ENCODE results near the gene ASIC2. TPM values are rescaled to one million over a fixed set of nuclear protein-coding genes. Genes with fewer than 3 reads are reported as not detected.

Gene ASIC2
- total RNA-seq, 2 donors from 2014 or later: 3.0 to 3.3 TPM

DNA sequence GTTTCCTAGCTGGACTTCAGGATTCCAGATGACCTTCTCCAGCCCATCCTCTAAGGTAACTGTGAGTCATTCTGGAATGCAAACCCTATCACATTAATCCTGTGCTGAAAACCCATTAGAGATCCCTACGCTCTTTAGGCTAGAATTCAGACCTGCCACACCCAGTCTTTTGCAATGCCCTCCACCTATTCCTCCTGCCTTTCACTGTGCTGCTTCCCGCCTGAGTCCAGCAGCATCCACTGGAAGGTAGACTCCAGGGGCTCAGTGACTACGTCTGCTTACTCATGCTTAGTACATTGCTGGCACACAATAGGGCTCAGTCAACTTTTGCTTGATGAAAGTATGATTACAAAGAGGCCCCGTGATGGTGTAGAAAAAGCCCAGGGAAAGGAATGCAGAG is 180.3 kb downstream of the ASIC2 start:
- TF ChIP-seq, protein P1, sequence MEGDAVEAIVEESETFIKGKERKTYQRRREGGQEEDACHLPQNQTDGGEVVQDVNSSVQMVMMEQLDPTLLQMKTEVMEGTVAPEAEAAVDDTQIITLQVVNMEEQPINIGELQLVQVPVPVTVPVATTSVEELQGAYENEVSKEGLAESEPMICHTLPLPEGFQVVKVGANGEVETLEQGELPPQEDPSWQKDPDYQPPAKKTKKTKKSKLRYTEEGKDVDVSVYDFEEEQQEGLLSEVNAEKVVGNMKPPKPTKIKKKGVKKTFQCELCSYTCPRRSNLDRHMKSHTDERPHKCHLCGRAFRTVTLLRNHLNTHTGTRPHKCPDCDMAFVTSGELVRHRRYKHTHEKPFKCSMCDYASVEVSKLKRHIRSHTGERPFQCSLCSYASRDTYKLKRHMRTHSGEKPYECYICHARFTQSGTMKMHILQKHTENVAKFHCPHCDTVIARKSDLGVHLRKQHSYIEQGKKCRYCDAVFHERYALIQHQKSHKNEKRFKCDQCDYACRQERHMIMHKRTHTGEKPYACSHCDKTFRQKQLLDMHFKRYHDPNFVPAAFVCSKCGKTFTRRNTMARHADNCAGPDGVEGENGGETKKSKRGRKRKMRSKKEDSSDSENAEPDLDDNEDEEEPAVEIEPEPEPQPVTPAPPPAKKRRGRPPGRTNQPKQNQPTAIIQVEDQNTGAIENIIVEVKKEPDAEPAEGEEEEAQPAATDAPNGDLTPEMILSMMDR (conservative IDR thresholded peaks at IDR 0.05): no peak
- H3K36me3 Mint-ChIP-seq (ENCODE audit: low read depth): no peaks in the 10 kb centered on the region

GRCh38 chr17:33109336-33110072 is 183.6 kb downstream of the ASIC2 start:
- no peak for DNase-seq
- H3K27me3 ChIP-seq (ENCODE audit: control insufficient read depth, insufficient read depth, low read length, poor library complexity, severe bottlenecking): no peaks in the 10 kb centered on the region
- H3K4me1 ChIP-seq (ENCODE audit: control insufficient read depth, insufficient read depth, low read length): no peaks in the 10 kb centered on the region
- H3K27ac Mint-ChIP-seq: no peak overlapping the region
- H3K9me3 Mint-ChIP-seq: peaks cover 9% of the 10 kb centered on the region
- H3K4me1 Mint-ChIP-seq: no peaks in the 10 kb centered on the region
- no peak overlapping the region for H3K27ac ChIP-seq (ENCODE audit: low read depth, low read length)
- no peak overlapping the region for H3K9ac ChIP-seq (ENCODE audit: extremely low read depth, low read length, poor library complexity, severe bottlenecking)
- TF ChIP-seq, protein P1 (conservative IDR thresholded peaks at IDR 0.05): no peak
- H3K36me3 Mint-ChIP-seq (ENCODE audit: low read depth): no peaks in the 10 kb centered on the region
- no peak overlapping the region for H3K4me3 Mint-ChIP-seq
- no peak overlapping the region for H3K4me3 ChIP-seq (ENCODE audit: low read length)
- H3K27me3 Mint-ChIP-seq (ENCODE audit: insufficient read depth): peaks cover 32% of the 10 kb centered on the region
- WGBS, 2 experiments (ENCODE audit: insufficient coverage in 1 of 2, insufficient read length in 1 of 2): 92% methylated on average over 4 to 5 of the region's 5 CpGs
- H3K36me3 ChIP-seq (ENCODE audit: control insufficient read depth, insufficient read depth, low read length): no peaks in the 10 kb centered on the region
- H3K9me3 ChIP-seq (ENCODE audit: control insufficient read depth, low read length): no peaks in the 10 kb centered on the region

More for the DNA sequence above, 180.3 kb downstream of the ASIC2 start:
- no peak for DNase-seq
- no peaks in the 10 kb centered on the region for H3K9me3 Mint-ChIP-seq
- Histone ChIP-seq H3K36me3 (ENCODE audit: control insufficient read depth, insufficient read depth, low read length) (no peaks in the 10 kb centered on the region), H3K9ac (ENCODE audit: extremely low read depth, low read length, poor library complexity, severe bottlenecking) (no peak overlapping the region), H3K27me3 (ENCODE audit: control insufficient read depth, insufficient read depth, low read length, poor library complexity, severe bottlenecking) (peaks cover 3% of the 10 kb centered on the region), H3K27ac (ENCODE audit: low read depth, low read length) (no peak overlapping the region), H3K4me3 (ENCODE audit: low read length) (no peak overlapping the region), H3K9me3 (ENCODE audit: control insufficient read depth, low read length) (no peaks in the 10 kb centered on the region), H3K4me1 (ENCODE audit: control insufficient read depth, insufficient read depth, low read length) (no peaks in the 10 kb centered on the region)
- H3K27me3 Mint-ChIP-seq (ENCODE audit: insufficient read depth): peaks cover 54% of the 10 kb centered on the region
- H3K4me1 Mint-ChIP-seq: no peaks in the 10 kb centered on the region
- no peak overlapping the region for H3K27ac Mint-ChIP-seq
- WGBS, 2 experiments (ENCODE audit: insufficient coverage in 1 of 2, insufficient read length in 1 of 2): 87% methylated on average over 4 of the region's 4 CpGs
- H3K4me3 Mint-ChIP-seq: no peak overlapping the region

GRCh38 chr17:33106525-33107165 is 186.4 kb downstream of the ASIC2 start:
- no peak for DNase-seq

More at GRCh38 chr17:33106525-33107165, 186.4 kb downstream of the ASIC2 start:
- 87 to 100% methylated on average over 3 to 6 of the region's 6 CpGs for WGBS, 2 experiments (ENCODE audit: insufficient coverage in 1 of 2, insufficient read length in 1 of 2)
- no peak overlapping the region for H3K9ac ChIP-seq (ENCODE audit: extremely low read depth, low read length, poor library complexity, severe bottlenecking)
- H3K4me3 ChIP-seq (ENCODE audit: low read length): no peak overlapping the region
- H3K36me3 ChIP-seq (ENCODE audit: control insufficient read depth, insufficient read depth, low read length): no peaks in the 10 kb centered on the region
- H3K27me3 ChIP-seq (ENCODE audit: control insufficient read depth, insufficient read depth, low read length, poor library complexity, severe bottlenecking): no peaks in the 10 kb centered on the region
- no peak overlapping the region for H3K4me3 Mint-ChIP-seq
- H3K4me1 Mint-ChIP-seq: no peaks in the 10 kb centered on the region
- no peaks in the 10 kb centered on the region for H3K9me3 ChIP-seq (ENCODE audit: control insufficient read depth, low read length)
- H3K27me3 Mint-ChIP-seq (ENCODE audit: insufficient read depth): peaks cover 19% of the 10 kb centered on the region
- no peaks in the 10 kb centered on the region for H3K36me3 Mint-ChIP-seq (ENCODE audit: low read depth)
- TF ChIP-seq, protein P1 (conservative IDR thresholded peaks at IDR 0.05): peak; percentile 34
- no peak overlapping the region for H3K27ac ChIP-seq (ENCODE audit: low read depth, low read length)
- H3K9me3 Mint-ChIP-seq: peaks cover 9% of the 10 kb centered on the region
- H3K4me1 ChIP-seq (ENCODE audit: control insufficient read depth, insufficient read depth, low read length): no peaks in the 10 kb centered on the region
- H3K27ac Mint-ChIP-seq: no peak overlapping the region

All from endodermal cell (in vitro differentiated cells).